Keratinocyte (primary cell): ENCODE data around the gene SAMD8. TPM values are rescaled to one million over a fixed set of nuclear protein-coding genes. Genes with fewer than 3 reads are reported as not detected.
"Not testable (repeated sequence)": the region's sequence is repeated elsewhere in the genome, so short reads cannot be mapped to it uniquely, and the experiment has no call there.

ENCODE experiments used
- DNase-seq: peaks from one replicate; pipeline ENCODE4 v3.0.0-alpha.2; 2011; ENCODE audit warnings: low read depth, missing footprints, low spot score
- FAIRE-seq: peaks from 2 replicates; lab custom pipeline; 2011; peaks lifted over from hg19 to GRCh38; lab: Jason Lieb, UNC
- H2AFZ ChIP-seq: 2 replicates; pipeline ENCODE4 v1.6.0; 2012; ENCODE audit warnings: low read length, control low read depth, inconsistent platforms; ENCODE audit not compliant: control insufficient read depth
- H3K27ac ChIP-seq: 2 replicates; pipeline ENCODE4 v1.5.1; 2011; ENCODE audit warnings: low read length; ENCODE audit not compliant: control insufficient read depth, insufficient read depth
- H3K27me3 ChIP-seq: 3 replicates; pipeline ENCODE4 v1.6.0; 2011; ENCODE audit warnings: low read length; ENCODE audit not compliant: control insufficient read depth, insufficient read depth; ENCODE audit errors: extremely low read depth
- H3K36me3 ChIP-seq, 2 experiments: 2 replicates in 1 of 2; 3 replicates in 1 of 2; pipeline ENCODE4 v1.5.1; 2011; ENCODE audit warnings: low read length in 2 of 2, mild to moderate bottlenecking in 1 of 2; ENCODE audit not compliant: control insufficient read depth in 2 of 2, insufficient read depth in 2 of 2; ENCODE audit errors: extremely low read depth in 1 of 2
- H3K4me1 ChIP-seq: 3 replicates; pipeline ENCODE4 v1.5.1; 2011; ENCODE audit warnings: low read length; ENCODE audit not compliant: control insufficient read depth, insufficient read depth; ENCODE audit errors: extremely low read depth
- H3K4me2 ChIP-seq: 3 replicates; pipeline ENCODE4 v1.6.0; 2011; ENCODE audit warnings: low read depth, low read length; ENCODE audit not compliant: control insufficient read depth, insufficient read depth; ENCODE audit errors: extremely low read depth
- H3K4me3 ChIP-seq, 3 experiments: fragments of 200-600 bp in 1 of 3; sonication (generic) in 1 of 3; 2 replicates in 2 of 3; 3 replicates in 1 of 3; pipeline ENCODE4 v1.5.1; 2011 to 2016; ENCODE audit warnings: low read length in 3 of 3, mild to moderate bottlenecking in 3 of 3, control low read depth in 2 of 3, inconsistent platforms in 1 of 3, low read depth in 1 of 3, mixed read lengths in 1 of 3, mixed run types in 1 of 3, moderate library complexity in 1 of 3; ENCODE audit not compliant: control insufficient read depth in 2 of 3, insufficient read depth in 2 of 3; ENCODE audit errors: extremely low read depth in 1 of 3
- H3K79me2 ChIP-seq: 2 replicates; pipeline ENCODE4 v1.6.0; 2012; ENCODE audit warnings: low read length; ENCODE audit not compliant: control insufficient read depth, insufficient read depth
- H3K9ac ChIP-seq: 3 replicates; pipeline ENCODE4 v1.6.0; 2011; ENCODE audit warnings: low read length; ENCODE audit not compliant: control insufficient read depth, insufficient read depth; ENCODE audit errors: extremely low read depth
- H3K9me1 ChIP-seq: 3 replicates; pipeline ENCODE4 v1.6.0; 2011; ENCODE audit warnings: low read length; ENCODE audit not compliant: control insufficient read depth, insufficient read depth; ENCODE audit errors: extremely low read depth
- H3K9me3 ChIP-seq: 2 replicates; pipeline ENCODE4 v1.5.1; 2012; ENCODE audit warnings: low read depth, low read length; ENCODE audit not compliant: control insufficient read depth
- H4K20me1 ChIP-seq: 3 replicates; pipeline ENCODE4 v1.6.0; 2011; ENCODE audit warnings: low read length; ENCODE audit not compliant: control insufficient read depth, insufficient read depth; ENCODE audit errors: extremely low read depth
- CTCF ChIP-seq, 3 experiments: IDR thresholded peaks in 1 of 3; conservative IDR thresholded peaks in 1 of 3; optimal IDR thresholded peaks in 1 of 3; 2 replicates in 2 of 3; 3 replicates in 1 of 3; pipeline versions ENCODE3 to v1.5.1; 2011; ENCODE audit warnings: low read length in 3 of 3, mild to moderate bottlenecking in 3 of 3, moderate library complexity in 2 of 3, control low read depth in 1 of 3, inconsistent platforms in 1 of 3; ENCODE audit not compliant: insufficient read depth in 2 of 3; ENCODE audit errors: extremely low read depth in 1 of 3
- EZH2 ChIP-seq: IDR thresholded peaks from one replicate; pipeline ENCODE4 v1.6.1; 2012; ENCODE audit warnings: inconsistent platforms, mild to moderate bottlenecking, low read length, moderate library complexity
- dilution Hi-C: fragments of 300-500 bp; cut with MboI; formaldehyde crosslinking; loops from one replicate; pipeline ENCODE4 v1.7.0; 2020; ENCODE audit warnings: low sequenced_read_pairs; ENCODE audit not compliant: extremely low pct_ligation_motif_present
- polyA plus RNA-seq, 5 experiments: library from polyadenylated mRNA; depleted of rRNA in 3 of 5; stranded (reverse) in 3 of 5; stranded (forward) in 1 of 5; unstranded in 1 of 5; fragments of >200 nt; gene quantifications; 1 replicate in 1 of 5; 2 replicates in 3 of 5; 3 replicates in 1 of 5; pipeline versions ENCODE4 v1.2.1 to v1.2.3, GENCODE V29; 2011 to 2012; ENCODE audit warnings: missing spikeins in 2 of 5, low read depth in 1 of 5, low replicate concordance in 1 of 5

SAMD8 gene
- polyA plus RNA-seq, 1 donor (not counting 4 experiments of a cell fraction or from before 2014, with no cell fraction given): 31.7 TPM

GRCh38 chr10:75203724-75204123 lies 92.3 kb downstream of the SAMD8 start:
- H3K36me3 ChIP-seq: no peaks in the 10 kb centered on the region
- H3K27ac ChIP-seq: no peak overlapping the region
- H3K27me3 ChIP-seq: no peaks in the 10 kb centered on the region
- no peaks in the 10 kb centered on the region for H3K9me1 ChIP-seq
- no peaks in the 10 kb centered on the region for H3K9me3 ChIP-seq
- dilution Hi-C loops: no loop called here
- FAIRE-seq: no peak
- H2AFZ ChIP-seq: no peak overlapping the region
- H3K9ac ChIP-seq: no peak overlapping the region
- no peak for TF ChIP-seq EZH2
- TF ChIP-seq CTCF (optimal IDR thresholded peaks at IDR 0.05 in 1 of 3, IDR thresholded peaks at IDR 0.05 in 1 of 3, conservative IDR thresholded peaks at IDR 0.05 in 1 of 3; ENCODE audit: extremely low read depth in 1 of 3, insufficient read depth in 2 of 3, low read length in 3 of 3): no peak
- H3K79me2 ChIP-seq: no peaks in the 10 kb centered on the region
- no peak overlapping the region for H3K4me2 ChIP-seq
- H3K4me1 ChIP-seq: peaks cover 41% of the 10 kb centered on the region
- no peak for DNase-seq
- no peak overlapping the region for H3K4me3 ChIP-seq
- H4K20me1 ChIP-seq: no peaks in the 10 kb centered on the region

GRCh38 chr10:75205908-75206307 lies 94.5 kb downstream of the SAMD8 start:
- Histone ChIP-seq H3K9ac (no peak overlapping the region), H3K27me3 (no peaks in the 10 kb centered on the region), H3K9me3 (no peaks in the 10 kb centered on the region), H3K9me1 (no peaks in the 10 kb centered on the region), H3K27ac (no peak overlapping the region), H2AFZ (no peak overlapping the region), H3K79me2 (peaks cover 3% of the 10 kb centered on the region), H3K4me1 (peaks cover 56% of the 10 kb centered on the region), H3K36me3 (no peaks in the 10 kb centered on the region), H4K20me1 (no peaks in the 10 kb centered on the region), H3K4me2 (no peak overlapping the region), H3K4me3 (no peak overlapping the region)
- dilution Hi-C loops: no loop called here
- DNase-seq (no peak), FAIRE-seq (no peak)
- TF ChIP-seq CTCF (optimal IDR thresholded peaks at IDR 0.05 in 1 of 3, IDR thresholded peaks at IDR 0.05 in 1 of 3, conservative IDR thresholded peaks at IDR 0.05 in 1 of 3; ENCODE audit: extremely low read depth in 1 of 3, insufficient read depth in 2 of 3, low read length in 3 of 3) (no peak), EZH2 (no peak)

GRCh38 chr10:75206638-75207037 lies 95.2 kb downstream of the SAMD8 start:
- peaks cover 10% of the 10 kb centered on the region for H3K79me2 ChIP-seq
- H3K36me3 ChIP-seq, H3K27me3 ChIP-seq, H3K27ac ChIP-seq, DNase-seq, H2AFZ ChIP-seq, H4K20me1 ChIP-seq, H3K4me3 ChIP-seq, H3K9ac ChIP-seq, dilution Hi-C loops, H3K9me1 ChIP-seq, FAIRE-seq, H3K9me3 ChIP-seq, H3K4me2 ChIP-seq: not testable (repeated sequence)
- H3K4me1 ChIP-seq: peaks cover 56% of the 10 kb centered on the region
